K562 (cell line): ENCODE data around the gene IL13RA1. TPM values are rescaled to one million over a fixed set of nuclear protein-coding genes. Genes with fewer than 3 reads are reported as not detected.

Source experiments
- ARHGAP35 ChIP-seq: fragments of 450-650 bp; IDR thresholded peaks from 2 replicates; pipeline ENCODE4 v1.6.1; 2018; ENCODE audit not compliant: partially characterized antibody
- CCNT2 ChIP-seq: IDR thresholded peaks from 2 replicates; pipeline ENCODE4 v1.6.1; 2011; ENCODE audit warnings: borderline replicate concordance, low read depth, mild to moderate bottlenecking, moderate library complexity, mixed read lengths, low read length; ENCODE audit not compliant: insufficient read length; ENCODE audit errors: extremely low read depth
- CUX1 ChIP-seq: fragments of 200-800 bp; sonication (Bioruptor generic); IDR thresholded peaks from 2 replicates; pipeline ENCODE4 v1.6.1; 2016; ENCODE audit warnings: missing genetic modification characterization, missing compliant biosample characterization
- E4F1 ChIP-seq: fragments of 250-450 bp; sonication (Bioruptor Pico); IDR thresholded peaks from 2 replicates; pipeline ENCODE4 v1.5.0; 2021; ENCODE audit warnings: mild to moderate bottlenecking, borderline replicate concordance
- EZH2 ChIP-seq: IDR thresholded peaks from 2 replicates; pipeline ENCODE4 v1.6.1; 2012; ENCODE audit warnings: low read depth, mild to moderate bottlenecking, inconsistent platforms, low read length, borderline replicate concordance
- HDAC6 ChIP-seq: IDR thresholded peaks from 2 replicates; pipeline ENCODE4 v1.6.1; 2012; ENCODE audit warnings: low read depth, mild to moderate bottlenecking, control low read depth, inconsistent platforms, low read length, moderate library complexity
- MAFF ChIP-seq: IDR thresholded peaks from 2 replicates; pipeline ENCODE4 v1.6.1; 2012; ENCODE audit warnings: low read length, improper control_type of control experiment
- MCM5 ChIP-seq: fragments of 450-650 bp; IDR thresholded peaks from 2 replicates; pipeline ENCODE4 v1.6.1; 2016; ENCODE audit warnings: low read depth
- MTA3 ChIP-seq: fragments of 450-650 bp; formaldehyde crosslinking; IDR thresholded peaks from 2 replicates; pipeline ENCODE4 v1.6.1; 2017; ENCODE audit warnings: mild to moderate bottlenecking, borderline replicate concordance
- NONO ChIP-seq, 2 experiments: fragments of 200-400 bp in 1 of 2; fragments of 450-650 bp in 1 of 2; formaldehyde crosslinking in 1 of 2; IDR thresholded peaks; 2 replicates each; pipeline ENCODE4 v1.6.1; 2017; ENCODE audit warnings: low read depth in 2 of 2, mild to moderate bottlenecking in 2 of 2, moderate library complexity in 2 of 2, low read length in 1 of 2
- PHF20 ChIP-seq: fragments of 450-650 bp; IDR thresholded peaks from 2 replicates; pipeline ENCODE4 v1.6.1; 2018; ENCODE audit not compliant: partially characterized antibody
- PHF8 ChIP-seq: fragments of 200-600 bp; sonication (generic); IDR thresholded peaks from 2 replicates; pipeline ENCODE4 v1.6.1; 2012; ENCODE audit warnings: mixed run types, mild to moderate bottlenecking, inconsistent platforms, low read length, moderate library complexity, borderline replicate concordance
- PRMT5 ChIP-seq: sonication (generic); formaldehyde crosslinking; IDR thresholded peaks from 2 replicates; pipeline ENCODE4 v1.5.0; 2020; ENCODE audit warnings: missing genetic modification reagents
- PTRF ChIP-seq: fragments of 450-650 bp; IDR thresholded peaks from 2 replicates; pipeline ENCODE4 v1.6.1; 2016; ENCODE audit warnings: mild to moderate bottlenecking, missing genetic modification characterization, missing compliant biosample characterization
- RHOXF2B ChIP-seq: fragments of 250-450 bp; sonication (Bioruptor Pico); conservative IDR thresholded peaks from 2 replicates; pipeline ENCODE4 v1.5.1; 2021
- SIRT6 ChIP-seq: IDR thresholded peaks from one replicate; pipeline ENCODE4 v1.6.1; 2012; ENCODE audit warnings: low read depth, mild to moderate bottlenecking, control low read depth, inconsistent platforms, low read length, moderate library complexity
- TRIM28 ChIP-seq: fragments of 450-650 bp; IDR thresholded peaks from 2 replicates; pipeline ENCODE4 v1.6.1; 2017
- ZFP1 ChIP-seq: fragments of 450-650 bp; formaldehyde crosslinking; IDR thresholded peaks from 2 replicates; pipeline ENCODE4 v1.4.0; 2020; ENCODE audit warnings: mild to moderate bottlenecking, mixed read lengths
- ZNF512 ChIP-seq: IDR thresholded peaks from 2 replicates; pipeline ENCODE4 v1.6.1; 2016; ENCODE audit warnings: missing genetic modification characterization, missing compliant biosample characterization
- ZNF695 ChIP-seq: fragments of 450-650 bp; formaldehyde crosslinking; IDR thresholded peaks from 2 replicates; pipeline ENCODE4 v1.4.0; 2020; ENCODE audit warnings: mild to moderate bottlenecking, moderate library complexity
- polyA plus RNA-seq, 8 experiments: library from polyadenylated mRNA; depleted of rRNA in 4 of 8; stranded (reverse) in 5 of 8; unstranded in 3 of 8; fragments of >200 nt; fragmentation: Nextera tagmentation in 2 of 8; fragmentation: Illumina TruSeq in 1 of 8; extraction: Ambion mirVana in 2 of 8; extraction: Trizol in 1 of 8; gene quantifications; 2 replicates each; pipeline versions ENCODE4 v1.2.1 to v1.2.3, GENCODE V29; 2011 to 2014; ENCODE audit warnings: inconsistent platforms in 1 of 8, missing spikeins in 1 of 8
- total RNA-seq, 7 experiments: library from RNA; depleted of rRNA in 6 of 7; stranded (reverse); fragments of >200 nt in 6 of 7; fragmentation: Illumina TruSeq in 2 of 7; extraction: Trizol in 2 of 7; gene quantifications; 2 replicates each; pipeline versions ENCODE4 v1.2.1 to v1.2.3, GENCODE V29; 2011 to 2021; ENCODE audit warnings: low replicate concordance in 1 of 7

Gene IL13RA1
- total and polyA plus RNA-seq, 9 of the 15 experiments (the other 6 are each of a cell fraction or from before 2014, with no cell fraction given) = 2.9 to 22.9 (median 12.2) TPM

- TF ChIP-seq ZNF512 (tag) (no peak), CUX1 (CRISPR knock-in tag) (no peak), RHOXF2B (no peak), NONO (IDR thresholded peaks at IDR 0.05; ENCODE audit: low read depth in 2 of 2, low read length in 1 of 2) (no peak), E4F1 (CRISPR knock-in tag) (no peak), PRMT5 (CRISPR knock-in tag) (no peak), PTRF (tag) (no peak), EZH2 (no peak), ZFP1 (no peak), ZNF695 (CRISPR knock-in tag) (no peak), ARHGAP35 (no peak), TRIM28 (no peak), PHF20 (no peak), MCM5 (no peak), PHF8 (0 out of 2 replicates have a peak, but pooled peaks have one; percentile 20), MAFF (no peak), MTA3 (peak; percentile 58; the same call in 1 of the 2 replicates), CCNT2 (peak; percentile 88), HDAC6 (no peak), SIRT6 (no peak)
Observed at GRCh38 chrX:118726887-118727685, at the start of gene IL13RA1 (continued).
